Nephron (organoid): ENCODE data around the gene COMMD2.
A peak's percentile ranks its signal among the peaks of the same experiment; 100 is the strongest.

Experiments
- H3K27ac Mint-ChIP-seq, 3 experiments: 2 replicates each; pipeline ENCODE4 v1.8.0; 2020; ENCODE audit warnings: mixed read lengths in 3 of 3, mild to moderate bottlenecking in 2 of 3, moderate library complexity in 1 of 3
- H3K27me3 Mint-ChIP-seq: 2 replicates; pipeline ENCODE4 v1.8.0; 2021; ENCODE audit warnings: low read depth, mild to moderate bottlenecking, moderate library complexity, mixed read lengths
- H3K36me3 Mint-ChIP-seq: 2 replicates; pipeline ENCODE4 v1.8.0; 2020; ENCODE audit warnings: low read depth, mixed read lengths
- H3K4me1 Mint-ChIP-seq: 2 replicates; pipeline ENCODE4 v1.8.0; 2020; ENCODE audit warnings: mixed read lengths
- H3K4me3 Mint-ChIP-seq, 3 experiments: 2 replicates each; pipeline ENCODE4 v1.8.0; 2020; ENCODE audit warnings: mild to moderate bottlenecking in 3 of 3, mixed read lengths in 3 of 3, moderate library complexity in 2 of 3
- H3K9me3 Mint-ChIP-seq: 2 replicates; pipeline ENCODE4 v1.8.0; 2020; ENCODE audit warnings: mixed read lengths
- TF ChIP-seq, protein P1 (sequence below), 3 experiments: fragments of 200-600 bp; sonication (generic); IDR thresholded peaks; one replicate each; pipeline ENCODE4 v1.5.0; 2021; ENCODE audit warnings: antibody characterized with exemption in 3 of 3; ENCODE audit not compliant: unreplicated experiment in 3 of 3

Gene COMMD2

DNA sequence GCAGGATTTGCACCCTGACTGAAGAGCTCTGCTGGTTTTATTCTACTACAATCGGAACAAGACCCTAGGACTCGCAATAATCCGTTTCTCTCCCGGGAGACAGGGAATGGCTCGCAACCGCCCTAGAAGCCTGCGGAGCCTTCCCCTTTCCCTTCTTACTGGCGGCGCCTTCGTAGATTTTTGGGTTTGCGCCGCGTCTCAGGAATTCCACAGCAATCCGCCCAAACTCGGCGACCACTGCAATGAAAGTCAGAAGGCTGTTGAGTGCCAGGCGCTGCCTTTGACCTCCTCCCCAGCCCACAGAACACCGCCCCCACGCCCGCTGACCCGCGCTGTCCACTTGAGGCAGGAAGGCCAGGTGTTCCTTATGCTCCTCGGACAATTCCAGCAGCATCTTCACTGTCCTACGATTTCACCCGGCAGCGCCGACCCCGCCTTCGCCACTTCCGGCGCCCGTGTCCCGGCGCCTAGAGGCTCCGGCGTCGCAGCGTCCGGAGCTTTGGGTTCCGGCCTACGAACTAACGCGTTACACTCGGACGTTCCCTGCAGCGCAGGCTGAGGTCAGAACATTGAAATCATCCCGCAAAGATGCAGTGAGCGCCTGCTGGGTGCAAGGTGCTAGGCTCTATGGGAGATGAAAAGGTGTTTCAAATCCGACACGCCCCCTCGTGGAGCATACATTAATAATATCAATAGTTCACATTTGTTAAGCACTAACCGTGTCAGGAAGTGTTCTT, at the start of gene COMMD2:
TSS of gene COMMD2 (minus strand) at position 439 of the 737 bp plus-strand sequence. CDS start at position 394, 45 bp downstream.
- H3K4me3 Mint-ChIP-seq = peak within 1 kb of the TSS; percentile 98 to 99 (median 99)
- TF ChIP-seq, protein P1, sequence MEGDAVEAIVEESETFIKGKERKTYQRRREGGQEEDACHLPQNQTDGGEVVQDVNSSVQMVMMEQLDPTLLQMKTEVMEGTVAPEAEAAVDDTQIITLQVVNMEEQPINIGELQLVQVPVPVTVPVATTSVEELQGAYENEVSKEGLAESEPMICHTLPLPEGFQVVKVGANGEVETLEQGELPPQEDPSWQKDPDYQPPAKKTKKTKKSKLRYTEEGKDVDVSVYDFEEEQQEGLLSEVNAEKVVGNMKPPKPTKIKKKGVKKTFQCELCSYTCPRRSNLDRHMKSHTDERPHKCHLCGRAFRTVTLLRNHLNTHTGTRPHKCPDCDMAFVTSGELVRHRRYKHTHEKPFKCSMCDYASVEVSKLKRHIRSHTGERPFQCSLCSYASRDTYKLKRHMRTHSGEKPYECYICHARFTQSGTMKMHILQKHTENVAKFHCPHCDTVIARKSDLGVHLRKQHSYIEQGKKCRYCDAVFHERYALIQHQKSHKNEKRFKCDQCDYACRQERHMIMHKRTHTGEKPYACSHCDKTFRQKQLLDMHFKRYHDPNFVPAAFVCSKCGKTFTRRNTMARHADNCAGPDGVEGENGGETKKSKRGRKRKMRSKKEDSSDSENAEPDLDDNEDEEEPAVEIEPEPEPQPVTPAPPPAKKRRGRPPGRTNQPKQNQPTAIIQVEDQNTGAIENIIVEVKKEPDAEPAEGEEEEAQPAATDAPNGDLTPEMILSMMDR (IDR thresholded peaks at IDR 0.05; ENCODE audit: unreplicated experiment in 3 of 3) = peak in 2 of 3 experiments; percentile 30 to 45
- peak within 1 kb of the TSS; percentile 89 to 96 (median 90) for H3K27ac Mint-ChIP-seq
- H3K9me3 Mint-ChIP-seq = no peaks in the 10 kb centered on the region
- H3K36me3 Mint-ChIP-seq = peaks cover 29% of the 10 kb centered on the region
- peaks cover 10% of the 10 kb centered on the region for H3K27me3 Mint-ChIP-seq
- H3K4me1 Mint-ChIP-seq = peaks cover 20% of the 10 kb centered on the region

DNA sequence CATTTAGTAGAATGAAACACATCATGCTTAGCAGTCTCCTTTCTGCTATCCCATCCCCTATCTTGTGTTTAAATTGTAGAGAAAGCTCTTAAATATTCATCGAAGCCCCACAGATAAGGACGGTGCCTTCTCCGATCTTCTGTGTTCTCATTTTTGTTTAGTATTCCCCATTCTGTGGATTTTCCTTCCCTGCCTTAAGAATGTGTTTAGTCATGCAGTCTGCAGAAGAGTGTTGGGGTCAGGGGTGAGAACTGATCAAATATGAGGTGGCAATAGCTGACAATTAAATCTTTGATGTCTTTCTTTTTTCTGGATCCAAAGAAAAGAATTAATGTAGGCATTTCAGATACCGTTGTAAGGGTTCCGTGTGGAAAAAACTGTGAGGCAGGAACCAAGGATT, 49.4 kb upstream of the COMMD2 start:
- Mint-ChIP-seq H3K27ac (no peak overlapping the region), H3K36me3 (no peaks in the 10 kb centered on the region), H3K4me3 (no peak overlapping the region), H3K4me1 (no peaks in the 10 kb centered on the region), H3K27me3 (peaks cover 19% of the 10 kb centered on the region), H3K9me3 (peaks cover 20% of the 10 kb centered on the region)
- TF ChIP-seq, protein P1 (IDR thresholded peaks at IDR 0.05; ENCODE audit: unreplicated experiment in 3 of 3) = no peak

DNA sequence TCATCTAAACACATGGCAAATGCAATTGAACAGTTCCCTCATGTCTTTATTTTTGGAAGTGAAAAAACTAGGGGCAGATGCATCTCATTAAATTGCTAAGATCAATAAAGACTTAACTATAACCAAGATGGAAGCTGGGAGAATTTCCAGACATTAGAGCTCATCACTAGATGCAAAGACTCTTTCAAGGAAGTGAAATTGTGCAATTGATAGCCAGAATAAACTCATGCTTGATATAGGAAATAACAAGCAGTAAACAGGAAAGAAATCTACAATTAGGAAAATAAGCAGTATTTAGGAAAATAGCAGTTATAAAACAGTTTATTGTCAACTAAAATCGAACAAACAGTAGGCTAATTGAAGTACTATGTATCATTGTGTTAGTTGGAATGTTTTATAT, 48.9 kb upstream of the COMMD2 start:
- Mint-ChIP-seq H3K9me3 (peaks cover 20% of the 10 kb centered on the region), H3K27ac (no peak overlapping the region), H3K27me3 (peaks cover 16% of the 10 kb centered on the region), H3K36me3 (no peaks in the 10 kb centered on the region), H3K4me3 (no peak overlapping the region), H3K4me1 (no peaks in the 10 kb centered on the region)
- TF ChIP-seq, protein P1 (IDR thresholded peaks at IDR 0.05; ENCODE audit: unreplicated experiment in 3 of 3) = no peak

DNA sequence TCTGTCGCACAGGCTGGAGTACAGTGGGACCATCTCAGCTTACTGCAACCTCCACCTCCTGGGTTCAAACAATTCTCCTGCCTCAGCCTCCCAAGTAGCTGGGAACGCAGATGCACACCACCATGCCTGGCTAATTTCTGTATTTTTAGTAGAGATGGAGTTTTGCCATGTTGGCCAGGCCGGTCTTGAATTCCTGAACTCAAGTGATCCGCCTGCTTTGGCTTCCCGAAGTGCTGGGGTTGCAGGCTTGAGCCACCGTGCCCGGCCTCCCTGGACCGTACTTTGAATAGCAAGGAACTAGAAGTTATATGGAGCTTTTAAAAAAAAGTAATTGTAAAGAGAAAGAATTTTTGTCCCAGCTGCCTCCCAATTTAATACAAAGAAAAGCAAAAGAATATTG, 48.4 kb upstream of the COMMD2 start:
- TF ChIP-seq, protein P1 (IDR thresholded peaks at IDR 0.05; ENCODE audit: unreplicated experiment in 3 of 3) = no peak
- Mint-ChIP-seq H3K27ac (no peak overlapping the region), H3K4me1 (no peaks in the 10 kb centered on the region), H3K9me3 (peaks cover 19% of the 10 kb centered on the region), H3K36me3 (no peaks in the 10 kb centered on the region), H3K4me3 (no peak overlapping the region), H3K27me3 (peaks cover 14% of the 10 kb centered on the region)

DNA sequence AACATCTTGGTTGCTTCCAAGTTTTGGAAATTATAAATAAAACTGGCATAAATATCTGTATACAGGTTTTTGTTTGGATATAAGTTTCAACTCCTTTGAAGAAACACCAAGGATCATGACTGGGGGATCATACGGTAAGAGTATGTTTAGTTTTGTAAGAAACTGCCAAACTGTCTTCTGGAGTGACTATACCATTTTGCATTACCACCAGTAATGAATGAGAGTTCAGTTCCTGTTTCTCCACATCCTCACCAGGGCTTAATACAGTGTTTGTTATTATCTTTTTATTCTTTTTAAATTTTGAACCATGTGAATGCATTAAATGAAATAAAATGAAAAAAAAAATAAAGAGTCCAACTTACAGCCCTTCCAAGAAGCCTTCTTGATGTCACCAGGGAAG, 43.7 kb upstream of the COMMD2 start:
- peaks cover 12% of the 10 kb centered on the region for H3K9me3 Mint-ChIP-seq
- H3K4me1 Mint-ChIP-seq = no peaks in the 10 kb centered on the region
- TF ChIP-seq, protein P1 (IDR thresholded peaks at IDR 0.05; ENCODE audit: unreplicated experiment in 3 of 3) = no peak
- no peak overlapping the region for H3K27ac Mint-ChIP-seq
- H3K4me3 Mint-ChIP-seq = no peak overlapping the region
- H3K27me3 Mint-ChIP-seq = peaks cover 5% of the 10 kb centered on the region
- H3K36me3 Mint-ChIP-seq = no peaks in the 10 kb centered on the region
